Neural cell (in vitro differentiated cells): ENCODE data around the gene ZNF177.
"Not testable (repeated sequence)": the region's sequence is repeated elsewhere in the genome, so short reads cannot be mapped to it uniquely, and the experiment has no call there.

Experiments used
- CTCF ChIP-seq: fragments of 450-650 bp; IDR thresholded peaks from 2 replicates; pipeline ENCODE4 v1.5.1; 2014; ENCODE audit warnings: antibody characterized with exemption, mild to moderate bottlenecking, moderate library complexity; ENCODE audit not compliant: poor library complexity, severe bottlenecking
- MXI1 ChIP-seq: fragments of 450-650 bp; conservative IDR thresholded peaks from 2 replicates; pipeline ENCODE4 v1.6.1; 2014; ENCODE audit warnings: antibody characterized with exemption, mild to moderate bottlenecking; ENCODE audit not compliant: poor library complexity, severe bottlenecking
- POLR2AphosphoS5 ChIP-seq: IDR thresholded peaks from 2 replicates; pipeline ENCODE4 v1.6.1; 2012
- RAD21 ChIP-seq: fragments of 450-650 bp; conservative IDR thresholded peaks from 2 replicates; pipeline ENCODE4 v1.6.1; 2014; ENCODE audit warnings: antibody characterized with exemption, mild to moderate bottlenecking, moderate library complexity

- TF ChIP-seq CTCF, POLR2AphosphoS5, MXI1, RAD21: not testable (repeated sequence)
Measured at GRCh38 chr19:9322201-9322600, 40.6 kb upstream of the ZNF177 start.
